Measurements from ENCODE around the gene NRG2.

DNA sequence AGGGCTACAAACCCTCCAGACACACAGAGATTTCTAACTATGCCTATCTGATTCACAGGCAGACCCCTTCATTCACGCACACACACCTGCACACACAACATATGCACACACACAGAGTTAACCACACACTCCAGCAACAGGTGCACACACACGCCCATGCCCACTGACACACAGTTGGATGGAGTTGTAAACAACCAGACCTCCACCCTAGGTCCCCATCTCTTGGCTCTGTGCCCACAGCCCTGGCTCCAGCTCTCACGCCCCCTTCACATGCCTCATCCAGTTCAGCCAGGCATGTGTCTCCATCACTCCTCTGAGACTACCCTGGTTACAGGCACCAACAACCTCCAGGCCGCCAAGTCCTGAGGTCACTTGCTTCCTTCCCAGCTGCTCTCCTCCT lies 186.4 kb downstream of the NRG2 start:
- TF ChIP-seq, protein P1, sequence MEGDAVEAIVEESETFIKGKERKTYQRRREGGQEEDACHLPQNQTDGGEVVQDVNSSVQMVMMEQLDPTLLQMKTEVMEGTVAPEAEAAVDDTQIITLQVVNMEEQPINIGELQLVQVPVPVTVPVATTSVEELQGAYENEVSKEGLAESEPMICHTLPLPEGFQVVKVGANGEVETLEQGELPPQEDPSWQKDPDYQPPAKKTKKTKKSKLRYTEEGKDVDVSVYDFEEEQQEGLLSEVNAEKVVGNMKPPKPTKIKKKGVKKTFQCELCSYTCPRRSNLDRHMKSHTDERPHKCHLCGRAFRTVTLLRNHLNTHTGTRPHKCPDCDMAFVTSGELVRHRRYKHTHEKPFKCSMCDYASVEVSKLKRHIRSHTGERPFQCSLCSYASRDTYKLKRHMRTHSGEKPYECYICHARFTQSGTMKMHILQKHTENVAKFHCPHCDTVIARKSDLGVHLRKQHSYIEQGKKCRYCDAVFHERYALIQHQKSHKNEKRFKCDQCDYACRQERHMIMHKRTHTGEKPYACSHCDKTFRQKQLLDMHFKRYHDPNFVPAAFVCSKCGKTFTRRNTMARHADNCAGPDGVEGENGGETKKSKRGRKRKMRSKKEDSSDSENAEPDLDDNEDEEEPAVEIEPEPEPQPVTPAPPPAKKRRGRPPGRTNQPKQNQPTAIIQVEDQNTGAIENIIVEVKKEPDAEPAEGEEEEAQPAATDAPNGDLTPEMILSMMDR (IDR thresholded peaks at IDR 0.05; ENCODE audit: extremely low read depth in 1 of 2, insufficient read depth in 1 of 2, low read depth in 1 of 2, low read length in 2 of 2) = no peak
- TF ChIP-seq POLR2A (IDR thresholded peaks at IDR 0.05; ENCODE audit: low read depth, low read length) (no peak), EZH2 (IDR thresholded peaks at IDR 0.05; ENCODE audit: borderline replicate concordance, low read depth, low read length, severe bottlenecking) (no peak), JUN (IDR thresholded peaks at IDR 0.05; ENCODE audit: borderline replicate concordance, insufficient read depth, insufficient read length, low read depth) (no peak), MYC (IDR thresholded peaks at IDR 0.05; ENCODE audit: low read depth, low read length) (no peak), POLR2AphosphoS5 (IDR thresholded peaks at IDR 0.05; ENCODE audit: insufficient read depth, low read depth, low read length) (no peak), FOS (IDR thresholded peaks at IDR 0.05; ENCODE audit: borderline replicate concordance, insufficient read depth, low read length) (no peak), GATA2 (IDR thresholded peaks at IDR 0.05; ENCODE audit: insufficient read depth, insufficient read length, low read depth, low read length) (no peak)
- TF ChIP-seq, protein P2, sequence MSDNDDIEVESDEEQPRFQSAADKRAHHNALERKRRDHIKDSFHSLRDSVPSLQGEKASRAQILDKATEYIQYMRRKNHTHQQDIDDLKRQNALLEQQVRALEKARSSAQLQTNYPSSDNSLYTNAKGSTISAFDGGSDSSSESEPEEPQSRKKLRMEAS (IDR thresholded peaks at IDR 0.05; ENCODE audit: insufficient read depth, insufficient read length) = no peak

Measured in endothelial cell of umbilical vein (primary cell).